ENCODE results near the gene GAREM2.
"Not testable (repeated sequence)": the region's sequence is repeated elsewhere in the genome, so short reads cannot be mapped to it uniquely, and the experiment has no call there.

GRCh38 chr2:26166541-26166940 is 6.3 kb upstream of the GAREM2 start:
- TF ChIP-seq, protein P1, sequence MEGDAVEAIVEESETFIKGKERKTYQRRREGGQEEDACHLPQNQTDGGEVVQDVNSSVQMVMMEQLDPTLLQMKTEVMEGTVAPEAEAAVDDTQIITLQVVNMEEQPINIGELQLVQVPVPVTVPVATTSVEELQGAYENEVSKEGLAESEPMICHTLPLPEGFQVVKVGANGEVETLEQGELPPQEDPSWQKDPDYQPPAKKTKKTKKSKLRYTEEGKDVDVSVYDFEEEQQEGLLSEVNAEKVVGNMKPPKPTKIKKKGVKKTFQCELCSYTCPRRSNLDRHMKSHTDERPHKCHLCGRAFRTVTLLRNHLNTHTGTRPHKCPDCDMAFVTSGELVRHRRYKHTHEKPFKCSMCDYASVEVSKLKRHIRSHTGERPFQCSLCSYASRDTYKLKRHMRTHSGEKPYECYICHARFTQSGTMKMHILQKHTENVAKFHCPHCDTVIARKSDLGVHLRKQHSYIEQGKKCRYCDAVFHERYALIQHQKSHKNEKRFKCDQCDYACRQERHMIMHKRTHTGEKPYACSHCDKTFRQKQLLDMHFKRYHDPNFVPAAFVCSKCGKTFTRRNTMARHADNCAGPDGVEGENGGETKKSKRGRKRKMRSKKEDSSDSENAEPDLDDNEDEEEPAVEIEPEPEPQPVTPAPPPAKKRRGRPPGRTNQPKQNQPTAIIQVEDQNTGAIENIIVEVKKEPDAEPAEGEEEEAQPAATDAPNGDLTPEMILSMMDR (IDR thresholded peaks at IDR 0.05), result not testable (repeated sequence)
- TF ChIP-seq POLR2A (IDR thresholded peaks at IDR 0.05), result not testable (repeated sequence)

All from heart left ventricle (tissue), 13 donors.